GM23338 (cell line): ENCODE data around the gene KIAA1328. TPM values are rescaled to one million over a fixed set of nuclear protein-coding genes. Genes with fewer than 3 reads are reported as not detected.

Experiments used
- ATAC-seq: fragments of 200-7000 bp; cut with Tn5 transposase; 3 replicates; pipeline ENCODE4 v1.9.1; 2020
- DNase-seq: peaks from one replicate; pipeline ENCODE4 v3.0.0-alpha.2; 2015; ENCODE audit warnings: low spot score
- H2AFZ ChIP-seq: fragments of 200-600 bp; sonication (generic); 2 replicates; pipeline ENCODE4 v1.8.0; 2016; ENCODE audit warnings: antibody characterized with exemption, mild to moderate bottlenecking, moderate library complexity
- H3F3A ChIP-seq: fragments of 200-600 bp; sonication (generic); replicated peaks from 2 replicates; pipeline ENCODE4 v1.8.0; 2017; ENCODE audit warnings: antibody characterized with exemption, mixed run types, low read depth
- H3K27ac ChIP-seq: fragments of 200-600 bp; sonication (generic); 2 replicates; pipeline ENCODE4 v1.6.1; 2016; ENCODE audit warnings: low read depth
- H3K27me3 ChIP-seq: fragments of 200-600 bp; sonication (generic); 2 replicates; pipeline ENCODE4 v1.8.0; 2016; ENCODE audit warnings: mild to moderate bottlenecking, mixed run types, moderate library complexity; ENCODE audit not compliant: insufficient read depth
- H3K36me3 ChIP-seq: fragments of 200-600 bp; sonication (generic); 2 replicates; pipeline ENCODE4 v1.8.0; 2016; ENCODE audit warnings: mild to moderate bottlenecking; ENCODE audit not compliant: insufficient read depth
- H3K4me1 ChIP-seq: fragments of 200-600 bp; sonication (generic); 2 replicates; pipeline ENCODE4 v1.8.0; 2016; ENCODE audit warnings: mild to moderate bottlenecking, moderate library complexity; ENCODE audit not compliant: insufficient read depth
- H3K4me2 ChIP-seq: fragments of 200-600 bp; sonication (generic); 2 replicates; pipeline ENCODE4 v1.7.1; 2017; ENCODE audit warnings: mixed run types
- H3K4me3 ChIP-seq: fragments of 200-600 bp; sonication (generic); 2 replicates; pipeline ENCODE4 v1.6.1; 2016; ENCODE audit warnings: mixed run types
- H3K79me2 ChIP-seq: fragments of 200-600 bp; sonication (generic); replicated peaks from 2 replicates; pipeline ENCODE4 v1.8.0; 2017; ENCODE audit warnings: mild to moderate bottlenecking; ENCODE audit not compliant: insufficient read depth
- H3K9me2 ChIP-seq: fragments of 200-600 bp; sonication (generic); 2 replicates; pipeline ENCODE4 v1.8.0; 2017; ENCODE audit not compliant: insufficient read depth
- H4K20me1 ChIP-seq: fragments of 200-600 bp; sonication (generic); replicated peaks from 2 replicates; pipeline ENCODE4 v1.8.0; 2017; ENCODE audit warnings: mild to moderate bottlenecking; ENCODE audit not compliant: insufficient read depth
- H3K27ac Mint-ChIP-seq: 2 replicates; pipeline ENCODE4 v1.8.0; 2020; ENCODE audit warnings: inconsistent platforms, mild to moderate bottlenecking, moderate library complexity, mixed read lengths
- H3K27me3 Mint-ChIP-seq: 3 replicates; pipeline ENCODE4 v1.8.0; 2022; ENCODE audit warnings: low read depth, mild to moderate bottlenecking, moderate library complexity, mixed read lengths, inconsistent platforms; ENCODE audit not compliant: insufficient read depth, poor library complexity
- H3K36me3 Mint-ChIP-seq: 3 replicates; pipeline ENCODE4 v1.8.0; 2021; ENCODE audit warnings: low read depth, mild to moderate bottlenecking, inconsistent platforms, moderate library complexity, mixed read lengths
- H3K4me1 Mint-ChIP-seq: 3 replicates; pipeline ENCODE4 v1.8.0; 2020; ENCODE audit warnings: mild to moderate bottlenecking, inconsistent platforms, mixed read lengths
- H3K4me3 Mint-ChIP-seq: 3 replicates; pipeline ENCODE4 v1.8.0; 2021; ENCODE audit warnings: moderate library complexity, mild to moderate bottlenecking, inconsistent platforms, mixed read lengths
- H3K9me3 Mint-ChIP-seq: 3 replicates; pipeline ENCODE4 v1.8.0; 2020; ENCODE audit warnings: moderate library complexity, mild to moderate bottlenecking, inconsistent platforms, mixed read lengths
- CREB1 ChIP-seq: fragments of 250-450 bp; sonication (Bioruptor Pico); IDR thresholded peaks from 2 replicates; pipeline ENCODE4 v1.5.0; 2020; ENCODE audit warnings: low read depth, mild to moderate bottlenecking, moderate library complexity
- EZH2 ChIP-seq: fragments of 200-600 bp; sonication (generic); IDR thresholded peaks from one replicate; pipeline ENCODE4 v1.8.0; 2017; ENCODE audit warnings: antibody characterized with exemption, mild to moderate bottlenecking, low read depth; ENCODE audit not compliant: unreplicated experiment
- EZH2phosphoT487 ChIP-seq: fragments of 200-600 bp; sonication (generic); IDR thresholded peaks from one replicate; pipeline ENCODE4 v1.8.1; 2018; ENCODE audit warnings: antibody characterized with exemption; ENCODE audit not compliant: unreplicated experiment
- JUNB ChIP-seq: IDR thresholded peaks from one replicate; pipeline ENCODE4 v1.6.1; 2016; ENCODE audit warnings: antibody characterized with exemption; ENCODE audit not compliant: unreplicated experiment
- NANOG ChIP-seq: IDR thresholded peaks from 2 replicates; pipeline ENCODE4 v1.6.1; 2016; ENCODE audit warnings: antibody characterized with exemption, borderline replicate concordance
- POLR2AphosphoS5 ChIP-seq: IDR thresholded peaks from 2 replicates; pipeline ENCODE4 v1.6.1; 2016; ENCODE audit warnings: antibody characterized with exemption, low read depth
- STAT1 ChIP-seq: IDR thresholded peaks from one replicate; pipeline ENCODE4 v1.6.1; 2016; ENCODE audit warnings: antibody characterized with exemption; ENCODE audit not compliant: unreplicated experiment
- ZNF114 ChIP-seq: fragments of 250-450 bp; sonication (Bioruptor Pico); IDR thresholded peaks from 2 replicates; pipeline ENCODE4 v1.5.0; 2020; ENCODE audit warnings: mild to moderate bottlenecking, moderate library complexity
- ZNF331 ChIP-seq: fragments of 250-450 bp; sonication (Bioruptor Pico); IDR thresholded peaks from 2 replicates; pipeline ENCODE4 v1.5.0; 2020; ENCODE audit warnings: low read depth, mild to moderate bottlenecking, moderate library complexity
- polyA plus RNA-seq: library from polyadenylated mRNA; unstranded; fragments of >200 nt; fragmentation: Nextera tagmentation; extraction: Ambion mirVana; gene quantifications from 2 replicates; pipeline ENCODE4 v1.2.1, GENCODE V29; 2016
- total RNA-seq: library from RNA; depleted of rRNA; stranded (reverse); fragments of >200 nt; shearing (Covaris generic); gene quantifications from 2 replicates; pipeline ENCODE4 v1.2.3, GENCODE V29; 2014
- TF ChIP-seq, protein P1 (sequence below), 2 experiments: fragments of 200-600 bp in 1 of 2; sonication (generic) in 1 of 2; conservative IDR thresholded peaks; 2 replicates each; pipeline versions ENCODE4 v1.5.1 to v1.6.1; 2016 to 2017; ENCODE audit warnings: antibody characterized with exemption in 2 of 2, low read depth in 2 of 2, mild to moderate bottlenecking in 2 of 2, moderate library complexity in 1 of 2
- TF ChIP-seq, protein P2 (sequence below): IDR thresholded peaks from 2 replicates; pipeline ENCODE4 v1.6.1; 2016; ENCODE audit warnings: antibody characterized with exemption
- TF ChIP-seq, protein P3 (sequence below): IDR thresholded peaks from one replicate; pipeline ENCODE4 v1.6.1; 2018; ENCODE audit warnings: antibody characterized with exemption; ENCODE audit not compliant: unreplicated experiment
- TF ChIP-seq, protein P4 (sequence below): fragments of 250-450 bp; sonication (Bioruptor Pico); IDR thresholded peaks from 2 replicates; pipeline ENCODE4 v1.5.0; 2020; ENCODE audit warnings: mild to moderate bottlenecking, moderate library complexity

The KIAA1328 gene
- total and polyA plus RNA-seq, 2 experiments from 2014 or later = 5.2 to 8.4 TPM

DNA sequence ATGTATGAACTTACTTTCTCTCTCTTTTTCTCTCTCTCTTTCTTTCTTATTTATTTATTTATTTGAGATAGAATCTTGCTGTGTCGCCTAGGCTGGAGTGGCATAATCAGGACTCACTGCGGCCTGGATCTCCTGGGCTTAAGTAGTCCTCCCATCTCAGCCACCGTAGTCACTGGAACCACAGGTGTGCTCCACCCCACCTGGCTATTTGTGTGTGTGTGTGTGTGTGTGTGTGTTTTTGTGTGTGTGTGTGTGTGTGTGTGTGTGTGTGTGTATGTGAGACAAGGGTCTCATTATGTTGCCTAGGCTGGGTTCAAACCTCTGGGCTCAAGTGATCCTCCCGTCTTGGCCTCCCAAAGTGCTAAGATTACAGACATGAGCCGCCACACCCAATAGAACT is 64.3 kb downstream of the KIAA1328 start:
- H3K4me3 Mint-ChIP-seq = no peak overlapping the region
- Histone ChIP-seq H3K27me3 (no peaks in the 10 kb centered on the region), H3K79me2 (no peaks in the 10 kb centered on the region), H3K9me2 (no peaks in the 10 kb centered on the region), H3K4me3 (no peak overlapping the region), H3K4me1 (no peaks in the 10 kb centered on the region), H3K36me3 (no peaks in the 10 kb centered on the region), H3F3A (no peaks in the 10 kb centered on the region), H4K20me1 (no peaks in the 10 kb centered on the region), H2AFZ (no peak overlapping the region), H3K27ac (no peak overlapping the region), H3K4me2 (no peak overlapping the region)
- ATAC-seq (no peak), DNase-seq (no peak)
- no peak overlapping the region for H3K27ac Mint-ChIP-seq
- H3K27me3 Mint-ChIP-seq = no peaks in the 10 kb centered on the region
- H3K4me1 Mint-ChIP-seq = no peaks in the 10 kb centered on the region; the same call in 2 of the 3 replicates
- no peaks in the 10 kb centered on the region for H3K36me3 Mint-ChIP-seq
- no peaks in the 10 kb centered on the region for H3K9me3 Mint-ChIP-seq
- TF ChIP-seq EZH2 (no peak), ZNF114 (no peak), STAT1 (no peak), EZH2phosphoT487 (no peak), POLR2AphosphoS5 (no peak), NANOG (no peak), CREB1 (CRISPR knock-in tag) (no peak), ZNF331 (CRISPR knock-in tag) (no peak), JUNB (no peak)
- TF ChIP-seq, protein P1, sequence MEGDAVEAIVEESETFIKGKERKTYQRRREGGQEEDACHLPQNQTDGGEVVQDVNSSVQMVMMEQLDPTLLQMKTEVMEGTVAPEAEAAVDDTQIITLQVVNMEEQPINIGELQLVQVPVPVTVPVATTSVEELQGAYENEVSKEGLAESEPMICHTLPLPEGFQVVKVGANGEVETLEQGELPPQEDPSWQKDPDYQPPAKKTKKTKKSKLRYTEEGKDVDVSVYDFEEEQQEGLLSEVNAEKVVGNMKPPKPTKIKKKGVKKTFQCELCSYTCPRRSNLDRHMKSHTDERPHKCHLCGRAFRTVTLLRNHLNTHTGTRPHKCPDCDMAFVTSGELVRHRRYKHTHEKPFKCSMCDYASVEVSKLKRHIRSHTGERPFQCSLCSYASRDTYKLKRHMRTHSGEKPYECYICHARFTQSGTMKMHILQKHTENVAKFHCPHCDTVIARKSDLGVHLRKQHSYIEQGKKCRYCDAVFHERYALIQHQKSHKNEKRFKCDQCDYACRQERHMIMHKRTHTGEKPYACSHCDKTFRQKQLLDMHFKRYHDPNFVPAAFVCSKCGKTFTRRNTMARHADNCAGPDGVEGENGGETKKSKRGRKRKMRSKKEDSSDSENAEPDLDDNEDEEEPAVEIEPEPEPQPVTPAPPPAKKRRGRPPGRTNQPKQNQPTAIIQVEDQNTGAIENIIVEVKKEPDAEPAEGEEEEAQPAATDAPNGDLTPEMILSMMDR (conservative IDR thresholded peaks at IDR 0.05; ENCODE audit: low read depth in 2 of 2) = no peak
- TF ChIP-seq, protein P2, sequence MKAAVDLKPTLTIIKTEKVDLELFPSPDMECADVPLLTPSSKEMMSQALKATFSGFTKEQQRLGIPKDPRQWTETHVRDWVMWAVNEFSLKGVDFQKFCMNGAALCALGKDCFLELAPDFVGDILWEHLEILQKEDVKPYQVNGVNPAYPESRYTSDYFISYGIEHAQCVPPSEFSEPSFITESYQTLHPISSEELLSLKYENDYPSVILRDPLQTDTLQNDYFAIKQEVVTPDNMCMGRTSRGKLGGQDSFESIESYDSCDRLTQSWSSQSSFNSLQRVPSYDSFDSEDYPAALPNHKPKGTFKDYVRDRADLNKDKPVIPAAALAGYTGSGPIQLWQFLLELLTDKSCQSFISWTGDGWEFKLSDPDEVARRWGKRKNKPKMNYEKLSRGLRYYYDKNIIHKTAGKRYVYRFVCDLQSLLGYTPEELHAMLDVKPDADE = no peak
- TF ChIP-seq, protein P3, sequence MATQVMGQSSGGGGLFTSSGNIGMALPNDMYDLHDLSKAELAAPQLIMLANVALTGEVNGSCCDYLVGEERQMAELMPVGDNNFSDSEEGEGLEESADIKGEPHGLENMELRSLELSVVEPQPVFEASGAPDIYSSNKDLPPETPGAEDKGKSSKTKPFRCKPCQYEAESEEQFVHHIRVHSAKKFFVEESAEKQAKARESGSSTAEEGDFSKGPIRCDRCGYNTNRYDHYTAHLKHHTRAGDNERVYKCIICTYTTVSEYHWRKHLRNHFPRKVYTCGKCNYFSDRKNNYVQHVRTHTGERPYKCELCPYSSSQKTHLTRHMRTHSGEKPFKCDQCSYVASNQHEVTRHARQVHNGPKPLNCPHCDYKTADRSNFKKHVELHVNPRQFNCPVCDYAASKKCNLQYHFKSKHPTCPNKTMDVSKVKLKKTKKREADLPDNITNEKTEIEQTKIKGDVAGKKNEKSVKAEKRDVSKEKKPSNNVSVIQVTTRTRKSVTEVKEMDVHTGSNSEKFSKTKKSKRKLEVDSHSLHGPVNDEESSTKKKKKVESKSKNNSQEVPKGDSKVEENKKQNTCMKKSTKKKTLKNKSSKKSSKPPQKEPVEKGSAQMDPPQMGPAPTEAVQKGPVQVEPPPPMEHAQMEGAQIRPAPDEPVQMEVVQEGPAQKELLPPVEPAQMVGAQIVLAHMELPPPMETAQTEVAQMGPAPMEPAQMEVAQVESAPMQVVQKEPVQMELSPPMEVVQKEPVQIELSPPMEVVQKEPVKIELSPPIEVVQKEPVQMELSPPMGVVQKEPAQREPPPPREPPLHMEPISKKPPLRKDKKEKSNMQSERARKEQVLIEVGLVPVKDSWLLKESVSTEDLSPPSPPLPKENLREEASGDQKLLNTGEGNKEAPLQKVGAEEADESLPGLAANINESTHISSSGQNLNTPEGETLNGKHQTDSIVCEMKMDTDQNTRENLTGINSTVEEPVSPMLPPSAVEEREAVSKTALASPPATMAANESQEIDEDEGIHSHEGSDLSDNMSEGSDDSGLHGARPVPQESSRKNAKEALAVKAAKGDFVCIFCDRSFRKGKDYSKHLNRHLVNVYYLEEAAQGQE = no peak
- TF ChIP-seq, protein P4, sequence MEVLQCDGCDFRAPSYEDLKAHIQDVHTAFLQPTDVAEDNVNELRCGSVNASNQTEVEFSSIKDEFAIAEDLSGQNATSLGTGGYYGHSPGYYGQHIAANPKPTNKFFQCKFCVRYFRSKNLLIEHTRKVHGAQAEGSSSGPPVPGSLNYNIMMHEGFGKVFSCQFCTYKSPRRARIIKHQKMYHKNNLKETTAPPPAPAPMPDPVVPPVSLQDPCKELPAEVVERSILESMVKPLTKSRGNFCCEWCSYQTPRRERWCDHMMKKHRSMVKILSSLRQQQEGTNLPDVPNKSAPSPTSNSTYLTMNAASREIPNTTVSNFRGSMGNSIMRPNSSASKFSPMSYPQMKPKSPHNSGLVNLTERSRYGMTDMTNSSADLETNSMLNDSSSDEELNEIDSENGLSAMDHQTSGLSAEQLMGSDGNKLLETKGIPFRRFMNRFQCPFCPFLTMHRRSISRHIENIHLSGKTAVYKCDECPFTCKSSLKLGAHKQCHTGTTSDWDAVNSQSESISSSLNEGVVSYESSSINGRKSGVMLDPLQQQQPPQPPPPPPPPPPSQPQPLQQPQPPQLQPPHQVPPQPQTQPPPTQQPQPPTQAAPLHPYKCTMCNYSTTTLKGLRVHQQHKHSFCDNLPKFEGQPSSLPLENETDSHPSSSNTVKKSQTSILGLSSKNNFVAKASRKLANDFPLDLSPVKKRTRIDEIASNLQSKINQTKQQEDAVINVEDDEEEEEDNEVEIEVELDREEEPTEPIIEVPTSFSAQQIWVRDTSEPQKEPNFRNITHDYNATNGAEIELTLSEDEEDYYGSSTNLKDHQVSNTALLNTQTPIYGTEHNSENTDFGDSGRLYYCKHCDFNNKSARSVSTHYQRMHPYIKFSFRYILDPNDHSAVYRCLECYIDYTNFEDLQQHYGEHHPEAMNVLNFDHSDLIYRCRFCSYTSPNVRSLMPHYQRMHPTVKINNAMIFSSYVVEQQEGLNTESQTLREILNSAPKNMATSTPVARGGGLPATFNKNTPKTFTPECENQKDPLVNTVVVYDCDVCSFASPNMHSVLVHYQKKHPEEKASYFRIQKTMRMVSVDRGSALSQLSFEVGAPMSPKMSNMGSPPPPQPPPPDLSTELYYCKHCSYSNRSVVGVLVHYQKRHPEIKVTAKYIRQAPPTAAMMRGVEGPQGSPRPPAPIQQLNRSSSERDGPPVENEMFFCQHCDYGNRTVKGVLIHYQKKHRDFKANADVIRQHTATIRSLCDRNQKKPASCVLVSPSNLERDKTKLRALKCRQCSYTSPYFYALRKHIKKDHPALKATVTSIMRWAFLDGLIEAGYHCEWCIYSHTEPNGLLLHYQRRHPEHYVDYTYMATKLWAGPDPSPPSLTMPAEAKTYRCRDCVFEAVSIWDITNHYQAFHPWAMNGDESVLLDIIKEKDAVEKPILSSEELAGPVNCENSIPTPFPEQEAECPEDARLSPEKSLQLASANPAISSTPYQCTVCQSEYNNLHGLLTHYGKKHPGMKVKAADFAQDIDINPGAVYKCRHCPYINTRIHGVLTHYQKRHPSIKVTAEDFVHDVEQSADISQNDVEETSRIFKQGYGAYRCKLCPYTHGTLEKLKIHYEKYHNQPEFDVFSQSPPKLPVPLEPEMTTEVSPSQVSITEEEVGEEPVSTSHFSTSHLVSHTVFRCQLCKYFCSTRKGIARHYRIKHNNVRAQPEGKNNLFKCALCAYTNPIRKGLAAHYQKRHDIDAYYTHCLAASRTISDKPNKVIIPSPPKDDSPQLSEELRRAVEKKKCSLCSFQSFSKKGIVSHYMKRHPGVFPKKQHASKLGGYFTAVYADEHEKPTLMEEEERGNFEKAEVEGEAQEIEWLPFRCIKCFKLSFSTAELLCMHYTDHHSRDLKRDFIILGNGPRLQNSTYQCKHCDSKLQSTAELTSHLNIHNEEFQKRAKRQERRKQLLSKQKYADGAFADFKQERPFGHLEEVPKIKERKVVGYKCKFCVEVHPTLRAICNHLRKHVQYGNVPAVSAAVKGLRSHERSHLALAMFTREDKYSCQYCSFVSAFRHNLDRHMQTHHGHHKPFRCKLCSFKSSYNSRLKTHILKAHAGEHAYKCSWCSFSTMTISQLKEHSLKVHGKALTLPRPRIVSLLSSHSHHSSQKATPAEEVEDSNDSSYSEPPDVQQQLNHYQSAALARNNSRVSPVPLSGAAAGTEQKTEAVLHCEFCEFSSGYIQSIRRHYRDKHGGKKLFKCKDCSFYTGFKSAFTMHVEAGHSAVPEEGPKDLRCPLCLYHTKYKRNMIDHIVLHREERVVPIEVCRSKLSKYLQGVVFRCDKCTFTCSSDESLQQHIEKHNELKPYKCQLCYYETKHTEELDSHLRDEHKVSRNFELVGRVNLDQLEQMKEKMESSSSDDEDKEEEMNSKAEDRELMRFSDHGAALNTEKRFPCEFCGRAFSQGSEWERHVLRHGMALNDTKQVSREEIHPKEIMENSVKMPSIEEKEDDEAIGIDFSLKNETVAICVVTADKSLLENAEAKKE (CRISPR knock-in tag) = no peak
